Lower lobe of right lung (tissue), 2 donors: ENCODE data around the gene RGS6. TPM values are rescaled to one million over a fixed set of nuclear protein-coding genes. Genes with fewer than 3 reads are reported as not detected.

Experiments used
- ATAC-seq, 2 donors: fragments of 200-7000 bp; cut with Tn5 transposase; one replicate each; pipeline ENCODE4 v1.9.1; 2020 to 2022; ENCODE audit warnings: mild to moderate bottlenecking in 2 of 2, moderate library complexity in 2 of 2
- DNase-seq: peaks from one replicate; pipeline ENCODE4 v3.0.0-alpha.2; 2020
- H3K27ac ChIP-seq: fragments of 200-600 bp; one replicate; pipeline ENCODE4 v1.8.0; 2022
- H3K27me3 ChIP-seq: fragments of 200-600 bp; one replicate; pipeline ENCODE4 v1.8.0; 2022; ENCODE audit warnings: low read depth
- H3K36me3 ChIP-seq: fragments of 200-600 bp; one replicate; pipeline ENCODE4 v1.8.0; 2022; ENCODE audit warnings: mild to moderate bottlenecking
- H3K4me1 ChIP-seq: fragments of 200-600 bp; one replicate; pipeline ENCODE4 v1.8.0; 2022
- H3K4me3 ChIP-seq: fragments of 200-600 bp; one replicate; pipeline ENCODE4 v1.8.0; 2022; ENCODE audit warnings: mild to moderate bottlenecking
- H3K9me3 ChIP-seq: fragments of 200-600 bp; one replicate; pipeline ENCODE4 v1.8.0; 2022
- intact Hi-C: fragments of 100-400 bp; cut with DNase I; formaldehyde crosslinking; loops from one replicate; pipeline ENCODE4 v1.11.0; 2022
- total RNA-seq: library from RNA; stranded (reverse); fragmentation: NEBNext Ultra II Directional; extraction: Animal tissue kit (Norgen Biotek cat#: 25700); gene quantifications from one replicate; pipeline ENCODE4 v1.2.1, GENCODE V29; 2021
- TF ChIP-seq, protein P1 (sequence below): fragments of 200-600 bp; IDR thresholded peaks from one replicate; pipeline ENCODE4 v1.8.0; 2022; ENCODE audit warnings: antibody characterized with exemption, mild to moderate bottlenecking
- donor health status: DM: no; HTN: yes; CAD: no; lungs with severe emphysema.

The RGS6 gene
- total RNA-seq, 1 donor from 2014 or later: 2.5 TPM

GRCh38 chr14:72387726-72388125 lies 455.5 kb downstream of the RGS6 start:
- H3K27ac ChIP-seq: no peak overlapping the region
- no peaks in the 10 kb centered on the region for H3K9me3 ChIP-seq
- TF ChIP-seq, protein P1, sequence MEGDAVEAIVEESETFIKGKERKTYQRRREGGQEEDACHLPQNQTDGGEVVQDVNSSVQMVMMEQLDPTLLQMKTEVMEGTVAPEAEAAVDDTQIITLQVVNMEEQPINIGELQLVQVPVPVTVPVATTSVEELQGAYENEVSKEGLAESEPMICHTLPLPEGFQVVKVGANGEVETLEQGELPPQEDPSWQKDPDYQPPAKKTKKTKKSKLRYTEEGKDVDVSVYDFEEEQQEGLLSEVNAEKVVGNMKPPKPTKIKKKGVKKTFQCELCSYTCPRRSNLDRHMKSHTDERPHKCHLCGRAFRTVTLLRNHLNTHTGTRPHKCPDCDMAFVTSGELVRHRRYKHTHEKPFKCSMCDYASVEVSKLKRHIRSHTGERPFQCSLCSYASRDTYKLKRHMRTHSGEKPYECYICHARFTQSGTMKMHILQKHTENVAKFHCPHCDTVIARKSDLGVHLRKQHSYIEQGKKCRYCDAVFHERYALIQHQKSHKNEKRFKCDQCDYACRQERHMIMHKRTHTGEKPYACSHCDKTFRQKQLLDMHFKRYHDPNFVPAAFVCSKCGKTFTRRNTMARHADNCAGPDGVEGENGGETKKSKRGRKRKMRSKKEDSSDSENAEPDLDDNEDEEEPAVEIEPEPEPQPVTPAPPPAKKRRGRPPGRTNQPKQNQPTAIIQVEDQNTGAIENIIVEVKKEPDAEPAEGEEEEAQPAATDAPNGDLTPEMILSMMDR: no peak
- no peaks in the 10 kb centered on the region for H3K4me1 ChIP-seq
- DNase-seq (no peak), ATAC-seq (no peak)
- H3K27me3 ChIP-seq: peaks cover 3% of the 10 kb centered on the region
- intact Hi-C loops: no loop called here
- H3K36me3 ChIP-seq: no peaks in the 10 kb centered on the region
- H3K4me3 ChIP-seq: no peak overlapping the region

DNA sequence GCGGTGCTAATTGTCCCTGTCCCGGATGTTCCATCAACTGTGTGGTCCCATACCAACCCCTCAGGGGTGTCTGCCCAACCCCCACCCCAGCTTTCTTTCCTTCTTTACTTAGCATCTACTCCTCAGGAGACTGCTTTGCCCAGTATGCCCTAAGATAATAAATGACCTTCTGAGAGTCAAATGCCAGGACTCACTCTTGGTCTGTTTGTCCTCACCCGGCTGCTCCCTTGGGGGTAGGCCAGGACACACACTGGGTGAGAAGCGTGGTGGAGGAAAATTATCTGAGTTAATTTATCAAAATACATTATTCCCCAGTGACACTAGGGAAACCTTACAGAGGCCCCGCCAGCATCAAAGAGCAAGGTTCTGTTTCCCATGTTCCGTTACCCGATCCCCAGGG lies 457.0 kb downstream of the RGS6 start:
- no peak for DNase-seq
- no peak for ATAC-seq
- Histone ChIP-seq H3K4me3 (no peak overlapping the region), H3K9me3 (peaks cover under 1% of the 10 kb centered on the region), H3K27ac (no peak overlapping the region), H3K4me1 (no peaks in the 10 kb centered on the region), H3K27me3 (no peaks in the 10 kb centered on the region), H3K36me3 (no peaks in the 10 kb centered on the region)
- intact Hi-C loops: no loop called here
- TF ChIP-seq, protein P1: no peak

GRCh38 chr14:72401101-72401625 lies 468.9 kb downstream of the RGS6 start:
- H3K36me3 ChIP-seq: no peaks in the 10 kb centered on the region
- ATAC-seq: no peak

GRCh38 chr14:72401632-72402376 lies 469.6 kb downstream of the RGS6 start:
- Histone ChIP-seq H3K4me1 (no peaks in the 10 kb centered on the region), H3K27me3 (no peaks in the 10 kb centered on the region), H3K9me3 (no peaks in the 10 kb centered on the region), H3K27ac (no peak overlapping the region), H3K36me3 (no peaks in the 10 kb centered on the region), H3K4me3 (no peak overlapping the region)
- ATAC-seq (no peak), DNase-seq (no peak)
- TF ChIP-seq, protein P1: no peak
- intact Hi-C loops: no loop called here

More at GRCh38 chr14:72401101-72401625, 468.9 kb downstream of the RGS6 start:
- no peaks in the 10 kb centered on the region for H3K4me1 ChIP-seq
- H3K4me3 ChIP-seq: no peak overlapping the region
- DNase-seq: no peak
- H3K9me3 ChIP-seq: peaks cover 2% of the 10 kb centered on the region
- TF ChIP-seq, protein P1: no peak
- intact Hi-C loops: no loop called here
- no peak overlapping the region for H3K27ac ChIP-seq
- no peaks in the 10 kb centered on the region for H3K27me3 ChIP-seq

DNA sequence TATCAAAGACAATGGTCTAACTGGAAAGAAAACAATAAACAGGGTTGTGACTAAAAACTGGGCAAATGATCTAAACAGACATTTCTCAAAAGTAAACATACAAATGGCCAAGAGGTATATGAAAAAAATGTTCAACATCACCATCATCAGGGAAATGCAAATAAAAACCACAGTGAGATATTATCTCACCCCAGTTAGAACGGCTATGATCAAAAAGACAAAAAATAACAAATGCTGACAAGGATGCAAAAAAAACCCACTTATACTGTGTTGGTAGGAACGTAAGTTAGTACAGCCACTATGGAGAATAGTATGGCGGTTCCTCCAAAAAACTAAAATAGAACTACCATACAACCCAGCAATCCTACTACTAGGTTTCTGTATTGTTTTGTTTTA lies 470.1 kb downstream of the RGS6 start:
- intact Hi-C loops: no loop called here
- no peaks in the 10 kb centered on the region for H3K4me1 ChIP-seq
- no peaks in the 10 kb centered on the region for H3K36me3 ChIP-seq
- H3K4me3 ChIP-seq: no peak overlapping the region
- TF ChIP-seq, protein P1: no peak
- no peak overlapping the region for H3K27ac ChIP-seq
- ATAC-seq: no peak
- H3K9me3 ChIP-seq: no peaks in the 10 kb centered on the region
- no peak for DNase-seq
- H3K27me3 ChIP-seq: no peaks in the 10 kb centered on the region
